SIG-M5 treated with dmso at 0.1 percent for 504 hours (cell line): ENCODE measurements around the gene HELB.

Source experiments
- DNase-seq: peaks from one replicate; lab custom pipeline; 2025; ENCODE audit not compliant: unreplicated experiment; lab: John Stamatoyannopoulos, UW

Gene HELB

GRCh38 chr12:66359300-66359699 lies 57.0 kb downstream of the HELB start:
- no peak for DNase-seq

- DNase-seq = no peak
These were observed 59.4 kb downstream of the HELB start for GRCh38 chr12:66361703-66362102.

DNA sequence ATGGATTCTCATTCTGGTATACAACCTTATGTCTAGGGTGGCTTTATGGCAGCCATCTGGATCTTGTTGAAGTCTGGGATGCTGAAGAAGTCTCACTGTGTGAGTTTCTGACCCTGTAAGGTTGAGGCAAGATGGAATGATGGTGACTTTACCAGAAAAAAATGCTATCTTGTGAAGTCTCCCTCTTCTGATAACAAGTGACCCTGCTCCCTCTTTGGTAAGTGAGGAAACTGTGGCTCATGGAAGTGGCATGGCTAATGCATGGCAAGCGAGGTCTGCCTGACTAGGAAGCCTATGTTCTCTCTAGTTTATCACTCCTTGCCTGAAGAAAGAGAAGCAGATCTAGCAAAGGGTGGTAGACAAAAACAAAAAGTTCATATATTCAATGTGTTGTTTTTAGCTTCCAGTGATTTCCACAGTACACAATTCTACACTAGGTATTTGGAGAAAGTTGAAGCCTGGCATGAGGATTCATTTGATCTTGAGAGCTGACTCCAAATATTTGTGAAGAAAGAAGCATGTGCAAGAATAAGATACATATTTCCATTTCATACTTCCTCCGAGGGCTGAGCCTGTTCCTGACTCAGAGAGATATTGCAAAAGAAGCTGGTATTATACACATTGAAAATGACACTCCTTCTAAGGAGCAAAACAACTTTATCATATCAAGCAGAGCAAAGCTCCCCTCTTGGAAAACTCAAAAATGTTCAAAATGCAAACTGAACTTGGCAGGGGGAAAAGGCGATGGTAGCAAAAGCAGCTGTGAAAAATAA lies 63.6 kb downstream of the HELB start:
- peak; percentile 78 for DNase-seq

DNA sequence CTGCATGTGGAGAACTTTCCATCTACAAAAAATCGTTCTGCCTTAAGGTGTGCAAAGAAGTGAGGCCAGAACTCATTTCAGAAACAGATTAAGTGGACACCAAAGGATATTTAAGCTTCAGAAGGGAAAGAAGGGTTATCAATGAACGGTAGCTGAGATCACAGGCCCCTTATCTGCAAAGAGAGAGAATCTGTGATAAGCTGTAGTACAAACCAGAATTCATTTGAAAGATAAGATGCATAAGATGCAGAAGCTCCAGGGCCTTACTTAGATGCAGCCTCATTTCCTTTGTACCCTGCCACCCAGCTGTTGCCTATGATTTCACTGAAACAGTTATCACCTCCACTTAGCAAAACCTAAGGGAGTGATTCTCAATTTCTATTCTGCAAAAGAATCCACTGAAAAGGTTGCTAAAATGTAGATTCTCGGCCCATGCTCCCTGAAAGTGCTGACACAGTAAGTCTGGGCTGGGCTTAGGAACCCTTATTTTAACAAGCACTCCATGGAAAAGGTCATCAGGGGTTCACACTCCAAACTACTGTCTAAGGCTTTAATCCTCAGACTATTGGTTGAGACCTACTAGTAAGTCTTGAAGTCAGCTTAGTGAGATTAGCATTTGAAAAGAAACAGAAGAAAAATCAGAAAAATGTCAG lies 64.8 kb downstream of the HELB start:
- DNase-seq = no peak

- no peak for DNase-seq
These were observed 69.7 kb downstream of the HELB start for GRCh38 chr12:66371982-66372381.

GRCh38 chr12:66375560-66375959 lies 73.3 kb downstream of the HELB start:
- DNase-seq = no peak

DNA sequence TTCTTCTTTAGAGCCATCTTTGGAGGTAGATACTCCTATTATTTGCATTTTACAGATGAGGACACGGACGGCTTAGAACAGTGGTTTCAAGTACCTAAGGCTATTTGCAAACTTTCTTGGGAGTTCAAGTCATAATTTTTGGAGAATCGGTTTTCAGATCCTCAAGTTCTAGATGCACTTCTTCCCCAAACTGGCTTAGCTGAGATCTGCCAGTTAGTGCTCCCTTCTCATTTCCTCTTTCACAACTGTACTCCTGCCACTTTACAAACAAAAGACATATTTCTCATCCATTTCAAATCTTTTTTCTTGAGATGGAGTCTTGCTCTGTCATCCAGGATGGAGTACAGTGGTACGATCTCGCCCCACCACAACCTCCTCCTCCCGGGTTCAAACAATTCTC lies 77.3 kb downstream of the HELB start:
- DNase-seq = peak; percentile 90

DNA sequence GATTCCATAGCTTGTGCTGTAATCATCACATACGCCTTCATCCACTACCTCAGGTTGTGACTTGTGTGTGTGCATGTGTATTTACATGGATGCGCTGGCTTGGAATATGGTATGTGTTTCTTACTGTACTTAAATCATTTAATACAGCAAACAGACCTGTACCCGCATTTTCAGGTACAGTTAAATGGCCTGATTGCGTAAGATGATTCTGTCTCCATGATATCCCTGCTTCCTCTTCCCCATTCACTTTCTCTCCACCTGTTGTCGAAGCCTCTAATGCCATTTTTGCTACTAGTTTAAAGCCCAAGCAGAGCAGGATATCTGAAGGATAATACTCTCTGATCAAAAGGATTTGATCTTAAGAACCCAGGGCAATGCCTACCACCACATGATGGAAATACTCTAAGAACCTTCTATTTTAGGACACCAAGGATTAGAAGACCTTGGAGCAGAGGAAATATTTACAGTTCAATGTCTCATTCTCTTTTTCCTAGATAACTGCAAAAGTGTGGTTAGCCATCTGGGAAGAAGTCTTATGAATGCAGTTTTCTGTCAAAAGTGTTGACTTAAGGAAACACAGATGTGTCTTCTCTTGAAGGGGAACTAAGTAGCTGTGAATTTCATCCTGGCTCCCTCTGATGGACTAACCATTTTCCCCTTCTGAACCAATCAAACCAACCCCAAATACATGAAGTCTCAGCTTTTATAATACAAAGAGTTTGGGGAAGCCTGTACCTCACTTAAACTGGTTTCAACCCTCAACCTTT lies 78.7 kb downstream of the HELB start:
- peak; percentile 17 for DNase-seq

GRCh38 chr12:66387117-66387516 lies 84.8 kb downstream of the HELB start:
- no peak for DNase-seq
